Liver (tissue), 3 donors: ENCODE measurements around the gene FAM83C.

Source experiments
- EGR1 ChIP-seq, 2 donors: IDR thresholded peaks; 2 replicates each; pipeline ENCODE4 v1.6.1; 2016 to 2018; ENCODE audit warnings: antibody characterized with exemption in 2 of 2, low read depth in 2 of 2
- GABPA ChIP-seq, 2 donors: IDR thresholded peaks in 1 of 2; conservative IDR thresholded peaks in 1 of 2; 2 replicates each; pipeline ENCODE4 v1.6.1; 2016; ENCODE audit warnings: antibody characterized with exemption in 2 of 2, mild to moderate bottlenecking in 1 of 2, moderate library complexity in 1 of 2
- MAX ChIP-seq: IDR thresholded peaks from 2 replicates; pipeline ENCODE4 v1.6.1; 2016; ENCODE audit warnings: antibody characterized with exemption
- RXRA ChIP-seq, 2 donors: IDR thresholded peaks; 2 replicates each; pipeline ENCODE4 v1.6.1; 2017 to 2018; ENCODE audit warnings: antibody characterized with exemption in 2 of 2, mild to moderate bottlenecking in 1 of 2
- SP1 ChIP-seq: IDR thresholded peaks from 2 replicates; pipeline ENCODE4 v1.6.1; 2018; ENCODE audit warnings: antibody characterized with exemption, mild to moderate bottlenecking
- TAF1 ChIP-seq: conservative IDR thresholded peaks from 2 replicates; pipeline ENCODE4 v1.6.1; 2016; ENCODE audit warnings: antibody characterized with exemption, mild to moderate bottlenecking
- YY1 ChIP-seq: IDR thresholded peaks from 2 replicates; pipeline ENCODE4 v1.6.1; 2016; ENCODE audit warnings: antibody characterized with exemption, mild to moderate bottlenecking
- TF ChIP-seq, protein P1 (sequence below): fragments of 150-350 bp; IDR thresholded peaks from 2 replicates; pipeline ENCODE4 v1.5.1; 2017; ENCODE audit warnings: improper control_type of control experiment, low read depth, low read length; ENCODE audit not compliant: missing input control
- TF ChIP-seq, protein P2 (sequence below): IDR thresholded peaks from 2 replicates; pipeline ENCODE4 v1.6.1; 2016; ENCODE audit warnings: antibody characterized with exemption, mild to moderate bottlenecking
- TF ChIP-seq, protein P3 (sequence below): IDR thresholded peaks from 2 replicates; pipeline ENCODE4 v1.6.1; 2016; ENCODE audit warnings: antibody characterized with exemption
- donor health status: healthy.
- donor health status: healthy.

DNA sequence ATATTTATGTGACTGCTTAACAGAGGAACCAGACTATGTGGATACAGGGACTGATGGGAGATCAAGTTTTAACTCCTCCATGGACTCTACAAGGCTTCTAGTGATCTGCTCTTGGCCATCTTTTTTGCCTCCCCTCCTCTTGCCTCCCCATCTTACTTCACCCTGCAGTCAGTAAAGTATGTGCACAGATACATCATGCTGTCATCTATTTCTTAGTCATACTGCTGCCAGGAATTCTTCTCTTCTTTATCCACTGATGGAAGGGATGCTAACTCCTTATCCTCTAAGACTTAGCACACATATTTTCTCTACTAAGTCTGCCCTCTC is 27.6 kb upstream of the FAM83C start:
- TF ChIP-seq YY1 = no peak
- no peak for TF ChIP-seq SP1
- TF ChIP-seq, protein P1, sequence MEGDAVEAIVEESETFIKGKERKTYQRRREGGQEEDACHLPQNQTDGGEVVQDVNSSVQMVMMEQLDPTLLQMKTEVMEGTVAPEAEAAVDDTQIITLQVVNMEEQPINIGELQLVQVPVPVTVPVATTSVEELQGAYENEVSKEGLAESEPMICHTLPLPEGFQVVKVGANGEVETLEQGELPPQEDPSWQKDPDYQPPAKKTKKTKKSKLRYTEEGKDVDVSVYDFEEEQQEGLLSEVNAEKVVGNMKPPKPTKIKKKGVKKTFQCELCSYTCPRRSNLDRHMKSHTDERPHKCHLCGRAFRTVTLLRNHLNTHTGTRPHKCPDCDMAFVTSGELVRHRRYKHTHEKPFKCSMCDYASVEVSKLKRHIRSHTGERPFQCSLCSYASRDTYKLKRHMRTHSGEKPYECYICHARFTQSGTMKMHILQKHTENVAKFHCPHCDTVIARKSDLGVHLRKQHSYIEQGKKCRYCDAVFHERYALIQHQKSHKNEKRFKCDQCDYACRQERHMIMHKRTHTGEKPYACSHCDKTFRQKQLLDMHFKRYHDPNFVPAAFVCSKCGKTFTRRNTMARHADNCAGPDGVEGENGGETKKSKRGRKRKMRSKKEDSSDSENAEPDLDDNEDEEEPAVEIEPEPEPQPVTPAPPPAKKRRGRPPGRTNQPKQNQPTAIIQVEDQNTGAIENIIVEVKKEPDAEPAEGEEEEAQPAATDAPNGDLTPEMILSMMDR = no peak
- TF ChIP-seq MAX = no peak
- TF ChIP-seq GABPA (IDR thresholded peaks at IDR 0.05 in 1 of 2, conservative IDR thresholded peaks at IDR 0.05 in 1 of 2) = no peak
- TF ChIP-seq TAF1 = no peak
- no peak for TF ChIP-seq RXRA (IDR thresholded peaks at IDR 0.05)
- TF ChIP-seq EGR1 (IDR thresholded peaks at IDR 0.05; ENCODE audit: low read depth in 2 of 2) = no peak
- TF ChIP-seq, protein P2, sequence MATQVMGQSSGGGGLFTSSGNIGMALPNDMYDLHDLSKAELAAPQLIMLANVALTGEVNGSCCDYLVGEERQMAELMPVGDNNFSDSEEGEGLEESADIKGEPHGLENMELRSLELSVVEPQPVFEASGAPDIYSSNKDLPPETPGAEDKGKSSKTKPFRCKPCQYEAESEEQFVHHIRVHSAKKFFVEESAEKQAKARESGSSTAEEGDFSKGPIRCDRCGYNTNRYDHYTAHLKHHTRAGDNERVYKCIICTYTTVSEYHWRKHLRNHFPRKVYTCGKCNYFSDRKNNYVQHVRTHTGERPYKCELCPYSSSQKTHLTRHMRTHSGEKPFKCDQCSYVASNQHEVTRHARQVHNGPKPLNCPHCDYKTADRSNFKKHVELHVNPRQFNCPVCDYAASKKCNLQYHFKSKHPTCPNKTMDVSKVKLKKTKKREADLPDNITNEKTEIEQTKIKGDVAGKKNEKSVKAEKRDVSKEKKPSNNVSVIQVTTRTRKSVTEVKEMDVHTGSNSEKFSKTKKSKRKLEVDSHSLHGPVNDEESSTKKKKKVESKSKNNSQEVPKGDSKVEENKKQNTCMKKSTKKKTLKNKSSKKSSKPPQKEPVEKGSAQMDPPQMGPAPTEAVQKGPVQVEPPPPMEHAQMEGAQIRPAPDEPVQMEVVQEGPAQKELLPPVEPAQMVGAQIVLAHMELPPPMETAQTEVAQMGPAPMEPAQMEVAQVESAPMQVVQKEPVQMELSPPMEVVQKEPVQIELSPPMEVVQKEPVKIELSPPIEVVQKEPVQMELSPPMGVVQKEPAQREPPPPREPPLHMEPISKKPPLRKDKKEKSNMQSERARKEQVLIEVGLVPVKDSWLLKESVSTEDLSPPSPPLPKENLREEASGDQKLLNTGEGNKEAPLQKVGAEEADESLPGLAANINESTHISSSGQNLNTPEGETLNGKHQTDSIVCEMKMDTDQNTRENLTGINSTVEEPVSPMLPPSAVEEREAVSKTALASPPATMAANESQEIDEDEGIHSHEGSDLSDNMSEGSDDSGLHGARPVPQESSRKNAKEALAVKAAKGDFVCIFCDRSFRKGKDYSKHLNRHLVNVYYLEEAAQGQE = no peak
- TF ChIP-seq, protein P3, sequence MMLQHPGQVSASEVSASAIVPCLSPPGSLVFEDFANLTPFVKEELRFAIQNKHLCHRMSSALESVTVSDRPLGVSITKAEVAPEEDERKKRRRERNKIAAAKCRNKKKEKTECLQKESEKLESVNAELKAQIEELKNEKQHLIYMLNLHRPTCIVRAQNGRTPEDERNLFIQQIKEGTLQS = no peak
